T-helper 9 cell (primary cell): ENCODE data around the gene ZNF12.
"Not testable (repeated sequence)": the region's sequence is repeated elsewhere in the genome, so short reads cannot be mapped to it uniquely, and the experiment has no call there.

Source experiments
- DNase-seq: peaks from one replicate; pipeline ENCODE4 v3.0.0-alpha.2; 2020

Gene ZNF12

GRCh38 chr7:6691103-6691502, 15.6 kb downstream of the ZNF12 start:
- DNase-seq: no peak

- no peak for DNase-seq
These were observed 26.6 kb downstream of the ZNF12 start for GRCh38 chr7:6680146-6680545.

- no peak for DNase-seq
These were observed 30.8 kb downstream of the ZNF12 start for GRCh38 chr7:6675807-6676405.

- not testable (repeated sequence) for DNase-seq
These were observed 35.9 kb downstream of the ZNF12 start for GRCh38 chr7:6670851-6671250.

- DNase-seq: no peak
These were observed 48.0 kb downstream of the ZNF12 start for GRCh38 chr7:6658618-6659345.

- no peak for DNase-seq
These were observed 50.3 kb downstream of the ZNF12 start for GRCh38 chr7:6656413-6656812.

GRCh38 chr7:6655636-6656385, 50.9 kb downstream of the ZNF12 start:
- DNase-seq: no peak

- DNase-seq: no peak
These were observed 51.7 kb downstream of the ZNF12 start for GRCh38 chr7:6654842-6655610.

GRCh38 chr7:6654113-6654841, 52.5 kb downstream of the ZNF12 start:
- no peak for DNase-seq

- no peak for DNase-seq
These were observed 53.4 kb downstream of the ZNF12 start for GRCh38 chr7:6653071-6654003.

- DNase-seq: no peak
These were observed 54.2 kb downstream of the ZNF12 start for GRCh38 chr7:6652446-6653011.

- no peak for DNase-seq
These were observed 54.8 kb downstream of the ZNF12 start for GRCh38 chr7:6651851-6652445.

GRCh38 chr7:6650521-6651011, 56.2 kb downstream of the ZNF12 start:
- DNase-seq: no peak

- no peak for DNase-seq
These were observed 56.7 kb downstream of the ZNF12 start for GRCh38 chr7:6650086-6650485.

- no peak for DNase-seq
These were observed 57.3 kb downstream of the ZNF12 start for GRCh38 chr7:6649241-6649961.

- DNase-seq: no peak
These were observed 58.0 kb downstream of the ZNF12 start for GRCh38 chr7:6648815-6649104.

- DNase-seq: no peak
These were observed 58.5 kb downstream of the ZNF12 start for GRCh38 chr7:6648066-6648814.

- DNase-seq: no peak
These were observed 59.2 kb downstream of the ZNF12 start for GRCh38 chr7:6647541-6647940.

GRCh38 chr7:6647080-6647479, 59.7 kb downstream of the ZNF12 start:
- DNase-seq: no peak
